ENCODE results near the gene TM6SF1.
A peak's percentile ranks its signal among the peaks of the same experiment; 100 is the strongest.
"Not testable (repeated sequence)": the region's sequence is repeated elsewhere in the genome, so short reads cannot be mapped to it uniquely, and the experiment has no call there.

Gene TM6SF1

DNA sequence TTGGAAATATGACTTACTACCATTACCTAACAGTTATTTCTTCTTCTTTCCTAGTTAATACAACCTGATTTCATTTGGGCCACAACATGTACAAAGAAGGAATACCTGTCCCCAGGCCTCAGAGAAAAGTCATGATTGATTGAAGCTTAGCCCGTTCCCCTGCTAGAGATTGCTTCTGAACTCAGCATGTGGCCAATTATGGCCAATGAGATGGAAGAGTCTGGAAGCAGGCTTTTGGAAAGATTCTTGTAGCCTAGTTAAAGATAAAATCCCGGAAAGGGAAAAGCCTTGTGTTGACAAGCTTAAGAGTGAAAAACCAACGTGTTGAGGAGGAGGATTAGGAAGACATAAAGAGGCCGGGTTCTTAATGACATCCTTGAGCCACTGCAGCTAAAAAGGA, 17.0 kb upstream of the TM6SF1 start:
- no peak for DNase-seq

DNA sequence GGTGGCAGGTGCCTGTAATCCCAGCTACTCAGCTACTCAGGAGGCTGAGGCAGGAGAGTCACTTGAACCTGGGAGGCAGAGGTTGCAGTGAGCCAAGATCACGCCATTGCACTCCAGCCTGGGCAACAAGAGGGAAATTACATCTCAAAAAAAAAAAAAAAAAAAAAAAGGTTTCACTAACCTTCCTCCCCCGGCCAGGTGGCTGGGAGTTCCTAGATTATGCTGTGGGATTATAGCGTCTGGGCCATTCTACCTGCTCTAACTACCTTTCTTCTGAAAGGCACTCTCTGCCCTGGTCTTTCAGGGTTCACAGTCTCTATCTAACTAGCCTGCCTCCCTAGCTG, 15.5 kb upstream of the TM6SF1 start:
- not testable (repeated sequence) for DNase-seq

DNA sequence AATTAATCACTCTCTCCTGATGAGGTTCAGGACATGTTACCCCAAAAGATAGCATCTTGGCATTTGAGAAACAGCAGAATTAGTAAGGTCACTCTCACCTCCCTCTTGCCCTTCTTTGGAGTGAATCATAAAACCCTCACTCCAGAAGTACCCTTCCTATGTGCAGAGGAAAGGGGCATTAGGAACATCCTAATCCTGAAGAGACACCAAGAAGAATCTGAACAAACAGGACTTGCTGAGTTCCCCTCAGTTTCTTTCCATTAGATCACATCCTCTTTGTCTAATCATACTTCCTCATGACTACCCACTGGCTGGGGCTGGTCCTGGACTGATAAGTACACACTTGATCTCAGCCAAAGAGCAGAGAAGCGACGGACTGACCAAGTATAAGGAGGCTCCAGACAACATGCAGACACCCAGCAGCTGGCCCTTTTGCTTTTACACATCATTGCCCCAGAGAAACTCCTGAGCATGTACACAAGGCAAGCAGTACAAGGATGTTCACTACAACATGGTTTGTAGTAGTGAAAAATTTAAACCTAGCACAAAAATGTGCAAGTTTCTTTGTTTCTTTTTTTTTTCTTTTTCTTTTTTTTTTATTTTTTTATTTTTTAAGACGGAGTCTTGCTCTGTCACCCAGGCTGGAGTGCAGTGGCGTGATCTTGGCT, 15.0 kb upstream of the TM6SF1 start:
- DNase-seq: no peak

- DNase-seq: no peak
These were observed 12.9 kb upstream of the TM6SF1 start for GRCh38 chr15:83094583-83094982.

DNA sequence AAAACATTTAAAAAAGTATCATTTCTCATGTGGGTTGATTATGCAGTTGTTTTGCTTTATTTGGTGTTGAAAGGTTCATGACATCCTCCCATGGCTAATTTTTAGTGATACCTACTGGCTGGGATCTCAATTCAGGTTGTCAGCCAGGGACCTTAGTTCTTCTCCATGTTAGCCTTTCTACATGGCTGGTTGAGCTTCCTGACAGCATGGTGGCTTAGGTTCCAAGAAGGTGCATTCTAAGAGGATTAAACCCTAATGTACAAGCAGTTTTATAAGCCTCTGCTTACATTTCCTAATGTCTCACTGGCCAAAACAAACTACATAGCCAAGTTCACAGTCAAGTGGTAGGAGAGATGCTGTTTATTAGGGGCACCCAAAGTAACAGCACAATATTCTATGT, 9.4 kb upstream of the TM6SF1 start:
- DNase-seq: no peak

DNA sequence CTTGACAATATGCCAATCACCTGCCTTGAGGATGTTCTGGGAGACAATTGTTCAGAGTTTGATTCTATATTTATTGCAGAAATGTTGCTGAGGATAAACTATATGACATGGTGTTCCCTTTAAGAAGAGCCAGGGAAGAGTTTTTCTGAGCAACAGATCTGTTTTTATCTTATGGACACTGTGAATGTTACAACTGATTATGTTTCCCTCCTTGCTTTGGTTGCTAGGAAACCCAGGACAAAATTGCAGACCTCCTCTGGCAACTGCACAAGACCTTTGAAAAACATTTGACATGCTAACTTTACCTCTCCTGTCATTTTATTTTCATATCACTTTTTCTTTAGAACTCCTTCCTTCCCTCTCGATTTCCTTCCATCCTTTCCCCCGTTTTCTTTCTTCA, 8.2 kb upstream of the TM6SF1 start:
- DNase-seq: no peak

DNA sequence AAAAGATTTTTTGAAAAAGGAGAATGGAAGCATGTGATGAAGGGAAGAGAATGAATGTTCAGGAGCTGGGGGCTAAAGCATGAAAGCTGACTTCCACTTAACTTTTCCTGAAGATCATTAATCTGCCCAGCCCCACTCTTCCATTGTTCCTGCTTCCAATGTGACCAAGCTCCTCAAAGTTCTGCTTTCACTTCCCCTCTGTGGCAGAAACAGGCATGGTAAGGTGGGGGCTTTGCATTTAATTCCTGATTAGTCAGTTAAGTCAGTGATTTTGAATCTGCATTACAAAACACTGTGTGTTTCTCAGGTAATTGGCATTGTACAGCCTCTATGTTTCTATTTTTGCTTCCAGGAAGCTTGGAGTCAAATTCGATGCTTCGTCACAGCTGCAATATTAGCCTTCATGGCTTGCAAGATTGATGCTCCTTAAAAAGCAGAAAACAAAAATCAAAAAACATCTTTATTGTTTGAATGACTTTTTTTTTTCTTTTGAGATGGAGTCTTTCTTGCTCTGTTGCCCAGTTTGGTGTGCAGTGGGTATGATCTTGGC, 7.3 kb upstream of the TM6SF1 start:
- no peak for DNase-seq

- DNase-seq: no peak
These were observed 5.1 kb upstream of the TM6SF1 start for GRCh38 chr15:83102346-83102745.

DNA sequence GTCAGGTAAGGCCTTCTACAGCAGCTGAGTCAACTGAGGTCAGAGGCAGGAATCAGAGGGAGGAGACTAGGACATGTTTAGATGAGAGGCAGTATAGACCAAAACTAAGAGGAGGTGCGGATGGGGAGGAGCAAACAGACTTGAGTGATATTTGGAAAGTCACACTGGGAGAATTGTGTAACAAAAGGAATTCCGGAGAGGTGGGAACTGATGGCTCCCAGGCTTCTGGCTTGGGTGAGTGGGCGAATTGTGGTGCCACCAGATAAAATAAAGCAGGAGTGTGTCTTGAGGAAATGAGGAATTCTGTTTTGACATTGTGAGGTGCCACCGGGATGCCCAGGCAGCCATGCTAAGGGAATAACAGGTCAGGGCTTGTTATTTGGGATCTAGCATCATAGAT, 3.3 kb upstream of the TM6SF1 start:
- no peak for DNase-seq

GRCh38 chr15:83105440-83105839, 2.0 kb upstream of the TM6SF1 start:
- DNase-seq: no peak

DNA sequence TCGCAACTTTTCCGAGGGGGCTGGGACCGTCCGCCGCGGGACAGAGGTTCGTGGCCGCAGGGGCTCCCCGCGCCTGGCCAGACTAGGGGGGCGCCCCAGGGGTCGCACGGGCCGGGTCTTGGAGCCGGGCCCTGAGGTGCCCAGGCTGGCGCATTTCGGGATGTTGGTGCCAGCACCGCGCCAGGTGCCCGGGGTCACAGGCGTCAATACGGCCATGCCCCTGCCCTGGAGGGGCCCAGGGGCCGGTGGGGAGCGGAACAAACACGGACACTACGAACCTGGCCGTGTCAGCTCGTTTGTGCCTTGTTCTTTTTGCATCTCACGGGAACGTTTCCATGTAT, 366 bp downstream of the TM6SF1 start:
- no peak for DNase-seq

- peak; percentile 50 for DNase-seq
These were observed 1.1 kb downstream of the TM6SF1 start for GRCh38 chr15:83108266-83109219.

DNA sequence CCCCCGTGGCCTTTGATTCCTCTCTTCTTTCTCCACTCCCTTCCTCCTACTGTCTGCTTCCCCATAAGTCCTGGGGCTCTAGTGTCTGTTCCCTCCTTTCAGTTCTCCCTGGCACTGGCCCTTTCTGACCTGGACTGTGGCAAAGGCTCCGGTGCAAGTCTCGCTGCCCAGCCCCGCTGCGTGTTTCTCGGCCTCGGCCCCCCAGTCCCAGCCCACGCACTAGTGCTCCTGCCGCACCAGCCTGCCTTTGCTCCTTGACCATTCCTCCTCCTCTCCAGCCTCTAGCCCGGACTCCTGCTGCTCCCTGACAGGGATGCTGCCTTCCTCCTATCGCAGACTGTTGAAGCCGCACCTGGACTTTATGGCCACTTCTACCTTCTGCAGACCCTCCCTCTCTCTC, 2.1 kb downstream of the TM6SF1 start:
- no peak for DNase-seq

DNA sequence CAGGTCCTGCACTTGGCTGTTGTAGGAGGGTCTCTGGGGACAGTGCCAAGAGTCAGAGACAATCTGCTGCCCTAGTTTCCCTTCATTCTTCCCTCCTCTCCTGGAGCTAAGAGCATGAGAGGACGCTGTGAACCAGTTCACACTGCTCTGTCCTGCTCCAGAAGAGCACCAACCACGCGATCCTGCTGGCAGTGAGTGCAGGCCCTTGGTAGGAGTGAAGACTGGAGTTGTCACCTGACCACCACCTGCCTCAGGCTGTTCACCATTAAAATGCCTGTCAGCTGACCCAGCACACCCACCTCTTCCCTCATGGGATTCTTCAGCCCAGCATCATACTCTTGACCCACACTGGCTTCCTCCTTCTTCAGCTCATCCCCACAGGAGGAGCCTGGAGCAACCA, 2.9 kb downstream of the TM6SF1 start:
- DNase-seq: no peak

DNA sequence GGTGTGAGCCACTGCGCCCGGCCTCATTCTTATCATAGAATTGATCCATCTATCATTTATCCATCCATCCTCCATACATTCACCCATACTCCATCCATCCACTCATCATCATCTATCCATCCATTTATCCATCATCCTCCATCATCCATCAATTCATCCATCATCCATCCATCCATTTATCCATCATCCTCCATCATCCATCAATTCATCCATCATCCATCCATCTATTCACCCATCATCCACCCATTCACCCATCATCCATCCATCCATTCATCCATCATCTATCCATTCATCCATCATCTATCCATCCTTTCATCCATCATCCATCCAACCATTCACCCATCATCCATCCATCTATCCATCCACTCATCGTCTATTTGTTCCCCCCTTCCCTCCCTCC, 3.7 kb downstream of the TM6SF1 start:
- no peak for DNase-seq

DNA sequence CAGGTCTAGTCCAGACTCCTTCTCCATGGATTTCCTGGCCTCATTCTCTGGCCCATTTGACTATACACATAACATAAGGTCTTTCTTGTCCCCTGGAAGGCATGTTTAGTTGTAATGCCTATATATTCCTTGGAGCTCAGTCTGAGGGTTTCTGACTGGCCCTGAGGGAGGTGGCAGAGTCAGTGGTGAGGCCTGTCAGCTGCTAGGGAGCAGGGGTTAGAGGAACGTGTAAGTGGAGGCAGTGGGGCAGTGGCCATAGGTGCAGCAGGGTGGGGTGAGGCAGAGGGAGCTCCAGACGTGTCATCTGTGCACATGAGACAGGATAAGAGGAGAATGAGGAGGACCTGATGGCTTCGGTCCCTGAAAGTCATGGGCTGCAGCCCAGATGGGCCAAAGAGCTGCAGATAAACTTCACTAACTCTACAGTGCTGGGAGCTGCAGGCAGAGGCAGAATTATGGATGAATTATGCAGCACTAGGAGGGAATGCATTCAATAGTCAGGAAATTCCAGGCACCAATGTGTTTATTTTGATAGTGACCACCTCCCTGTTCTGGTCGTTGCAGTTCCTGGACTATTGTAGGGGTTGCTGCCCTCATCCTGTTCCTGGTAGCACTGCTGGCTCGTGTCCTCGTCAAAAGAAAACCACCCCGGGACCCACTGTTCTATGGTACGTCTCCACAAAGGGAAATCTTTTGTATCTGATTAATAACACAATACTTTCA, 4.9 kb downstream of the TM6SF1 start:
- peak; percentile 66 for DNase-seq

DNA sequence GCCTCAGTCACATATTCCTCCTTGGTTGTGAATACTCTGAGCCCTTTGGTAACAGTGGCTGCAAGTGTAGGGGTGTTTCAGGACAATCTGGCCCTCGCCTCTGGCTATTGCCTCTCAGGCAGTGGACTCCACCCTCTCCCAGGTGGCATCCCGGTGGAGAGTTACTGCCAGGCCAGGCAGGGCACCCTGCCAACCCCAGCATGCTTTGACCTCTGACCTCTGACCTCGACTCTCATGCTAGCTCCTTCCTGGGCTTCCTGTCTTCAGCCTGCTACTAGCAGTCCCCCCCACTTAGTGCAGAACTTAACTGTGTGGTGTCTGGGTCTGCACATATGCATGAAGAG, 5.5 kb downstream of the TM6SF1 start:
- DNase-seq: no peak

- no peak for DNase-seq
These were observed 6.6 kb downstream of the TM6SF1 start for GRCh38 chr15:83113881-83114674.

DNA sequence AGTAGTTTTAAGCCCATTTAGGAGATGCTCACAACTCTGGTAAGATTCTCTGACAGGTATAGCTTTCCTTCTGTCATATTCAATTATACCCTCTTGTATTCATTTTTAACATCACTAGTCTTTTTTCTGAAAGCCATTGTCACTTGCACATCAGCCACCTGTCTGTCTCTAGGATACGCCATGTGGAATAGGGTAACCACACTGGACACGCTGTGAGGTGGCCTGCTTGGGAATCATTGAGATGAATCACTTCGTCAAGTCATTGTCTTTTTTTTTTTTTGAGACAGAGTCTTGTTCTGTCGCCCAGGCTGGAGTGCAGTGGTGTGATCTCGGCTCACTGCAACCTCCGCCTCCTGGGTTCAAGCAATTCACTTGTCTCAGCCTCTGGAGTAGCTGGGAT, 7.4 kb downstream of the TM6SF1 start:
- no peak for DNase-seq

GRCh38 chr15:83115410-83115809, 8.0 kb downstream of the TM6SF1 start:
- DNase-seq: no peak

- DNase-seq: no peak
These were observed 8.6 kb downstream of the TM6SF1 start for GRCh38 chr15:83115831-83116565.

DNA sequence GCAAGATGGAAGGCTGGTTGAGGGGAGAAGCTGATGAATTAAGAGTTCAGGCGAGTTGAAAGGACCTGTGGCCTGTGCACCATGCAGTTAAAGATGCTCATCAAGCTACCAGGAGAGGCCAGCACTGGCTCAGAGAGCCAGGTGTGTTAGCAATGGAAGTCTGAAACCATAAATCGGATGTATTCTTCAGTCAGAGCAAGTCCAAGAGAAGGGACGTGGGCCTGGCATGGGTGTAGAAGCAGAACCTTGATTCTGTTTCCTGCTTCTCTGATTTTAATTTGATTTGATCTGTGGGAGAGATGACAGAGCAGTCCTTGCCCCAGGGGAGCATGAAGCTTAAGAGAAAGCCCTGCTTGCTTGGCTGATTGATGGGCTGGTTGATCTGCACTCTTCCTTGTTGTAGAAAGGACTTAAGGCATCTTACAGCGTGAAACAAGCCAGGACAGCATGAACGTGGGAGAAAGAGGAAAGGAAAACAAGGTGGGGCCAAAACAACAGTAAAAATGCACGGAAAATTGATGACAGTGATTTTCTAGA, 10.9 kb downstream of the TM6SF1 start:
- no peak for DNase-seq

Measured in fibroblast of upper back skin (primary cell).